NCI-H510A treated with DMSO at 0.1 percent for 48 hours (cell line): Measurements from ENCODE around the gene SPATC1L.
"Not testable (repeated sequence)": the region's sequence is repeated elsewhere in the genome, so short reads cannot be mapped to it uniquely, and the experiment has no call there.

Experiments
- DNase-seq: peaks from one replicate; lab custom pipeline; 2025; lab: John Stamatoyannopoulos, UW

The SPATC1L gene

GRCh38 chr21:46200877-46201803 is 16.9 kb upstream of the SPATC1L start:
- DNase-seq, result not testable (repeated sequence)

DNA sequence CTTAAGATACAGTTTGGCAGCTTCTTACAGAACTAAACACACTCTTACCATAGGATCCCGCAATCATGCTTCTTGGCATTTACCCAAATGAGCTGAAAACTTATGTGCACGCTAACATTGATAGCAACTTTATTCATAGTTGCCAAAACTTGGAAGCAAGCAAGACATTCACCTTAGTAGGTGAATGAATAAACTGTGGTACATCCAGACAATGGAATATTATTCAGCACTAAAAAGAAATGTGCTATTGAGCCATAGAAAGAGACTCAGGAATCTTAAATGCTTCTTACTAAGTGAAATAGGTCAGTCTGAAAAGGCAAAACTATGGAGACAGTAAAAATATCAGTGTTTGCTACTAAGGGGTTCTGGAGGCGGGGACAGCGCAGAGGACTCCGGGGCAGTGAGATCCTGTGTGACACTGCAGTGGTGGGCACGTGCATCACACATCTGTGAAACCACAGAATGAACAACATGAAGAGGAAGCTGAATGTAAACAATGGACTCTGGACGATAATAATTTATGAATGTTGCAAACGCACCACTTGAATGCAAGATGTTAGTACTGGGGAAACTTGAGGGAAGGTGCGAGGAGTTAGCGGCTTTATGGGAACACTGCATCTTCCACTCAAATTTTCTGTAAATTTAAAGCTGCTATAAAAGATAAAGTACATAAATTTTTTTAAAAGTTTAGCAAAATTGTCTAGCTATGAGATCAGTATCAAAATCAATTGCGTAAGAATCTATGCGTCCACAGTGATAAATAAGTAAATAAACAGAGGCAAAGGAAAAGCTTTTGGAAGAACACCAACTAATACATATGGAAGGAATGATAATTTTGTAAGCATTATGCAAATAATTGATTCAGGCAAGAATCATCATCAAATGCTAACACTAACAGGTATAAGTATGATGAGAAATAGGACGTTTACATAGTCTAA is 15.4 kb upstream of the SPATC1L start:
- DNase-seq, result no peak

DNA sequence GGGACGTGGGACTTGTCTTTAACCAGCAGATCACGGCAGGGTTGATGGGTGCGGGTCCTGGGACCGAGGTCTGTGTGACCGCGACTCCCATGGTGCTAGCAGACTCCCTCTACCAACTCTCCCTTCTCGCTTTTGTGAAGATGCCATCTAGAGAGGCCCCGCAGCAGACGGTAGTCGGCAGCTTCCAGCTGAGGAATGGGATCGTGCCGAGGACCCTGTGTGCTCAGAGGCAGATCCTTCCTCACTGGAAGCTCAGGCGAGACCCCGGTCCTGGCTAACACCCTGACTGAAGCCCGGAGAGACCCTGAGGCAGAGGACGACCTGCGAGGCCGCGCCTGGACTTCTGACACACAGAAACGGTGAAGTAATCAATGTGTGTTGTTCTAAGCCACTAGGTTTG is 12.5 kb upstream of the SPATC1L start:
- no peak for DNase-seq

DNA sequence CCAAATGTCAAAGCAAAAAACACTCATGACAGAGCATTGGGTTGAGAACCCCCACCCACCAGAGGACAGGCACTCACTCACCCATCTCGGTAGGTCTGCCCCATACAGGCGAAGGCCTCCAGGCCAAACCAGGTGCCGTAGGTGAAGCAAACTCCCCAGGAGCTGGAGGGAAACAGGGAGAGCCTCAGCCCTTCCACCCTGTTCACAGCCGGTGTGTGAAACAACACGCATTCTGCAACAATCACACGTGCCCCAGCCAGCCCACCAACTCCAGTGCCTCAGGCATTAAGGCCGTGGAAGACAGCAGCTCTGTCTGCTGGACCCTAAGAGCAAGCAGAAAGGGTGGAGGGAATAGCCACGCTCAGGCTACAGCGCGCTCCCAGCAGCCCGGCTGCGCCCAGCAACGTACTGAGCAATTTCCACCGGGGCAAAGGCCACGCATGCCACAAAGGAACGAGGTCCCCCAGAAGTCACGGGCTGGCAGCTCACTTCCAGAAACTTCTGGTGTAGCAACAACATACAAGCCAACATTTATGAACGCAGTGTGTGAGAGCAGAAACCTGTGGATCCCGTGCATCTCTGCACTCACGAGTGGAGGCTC is 11.4 kb upstream of the SPATC1L start:
- no peak for DNase-seq

DNA sequence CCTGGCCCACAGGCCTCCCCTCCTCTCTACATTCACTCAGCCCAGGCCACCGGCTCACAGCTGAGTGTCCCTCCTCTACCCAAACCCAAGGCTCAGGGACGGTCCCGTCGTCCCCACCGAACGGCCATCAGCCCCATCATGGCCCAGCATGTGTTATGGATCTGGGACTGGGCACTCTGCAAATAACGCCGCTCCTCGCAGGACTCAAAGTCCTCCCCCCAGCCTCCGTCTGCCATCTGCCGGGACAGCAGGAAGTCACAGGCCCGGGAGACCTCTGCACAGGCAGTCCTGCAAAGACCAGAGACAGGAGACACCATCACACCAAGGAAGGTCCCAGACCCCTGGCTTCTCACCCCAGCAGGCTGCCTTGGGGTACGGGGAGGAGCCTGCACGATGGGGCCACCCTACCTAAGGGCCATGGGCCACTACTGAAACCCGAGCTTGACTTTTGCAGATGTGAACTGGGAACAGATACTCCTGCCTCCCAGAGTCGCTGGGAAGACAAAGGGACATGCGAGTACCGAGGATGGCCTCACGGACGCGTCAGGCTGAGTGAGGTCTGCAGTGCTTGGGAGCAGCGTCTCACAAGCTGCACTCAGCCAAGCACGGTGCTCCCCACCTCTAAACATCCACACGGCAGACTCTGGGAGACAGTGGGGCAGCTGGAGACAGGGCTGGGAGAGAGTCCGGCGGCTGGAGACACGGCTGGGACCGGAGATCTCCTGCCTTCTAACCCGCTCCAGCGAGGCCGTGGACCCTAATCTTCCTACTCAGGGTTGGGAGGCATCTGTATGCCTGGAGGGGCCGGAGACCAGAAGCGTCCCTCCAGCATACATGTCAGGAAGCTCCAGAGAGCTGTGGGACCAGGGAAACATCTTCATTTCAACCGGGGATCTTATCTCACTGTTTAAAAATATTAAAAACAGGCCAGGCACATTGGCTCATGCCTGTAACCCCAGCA is 10.4 kb upstream of the SPATC1L start:
- DNase-seq, result no peak

DNA sequence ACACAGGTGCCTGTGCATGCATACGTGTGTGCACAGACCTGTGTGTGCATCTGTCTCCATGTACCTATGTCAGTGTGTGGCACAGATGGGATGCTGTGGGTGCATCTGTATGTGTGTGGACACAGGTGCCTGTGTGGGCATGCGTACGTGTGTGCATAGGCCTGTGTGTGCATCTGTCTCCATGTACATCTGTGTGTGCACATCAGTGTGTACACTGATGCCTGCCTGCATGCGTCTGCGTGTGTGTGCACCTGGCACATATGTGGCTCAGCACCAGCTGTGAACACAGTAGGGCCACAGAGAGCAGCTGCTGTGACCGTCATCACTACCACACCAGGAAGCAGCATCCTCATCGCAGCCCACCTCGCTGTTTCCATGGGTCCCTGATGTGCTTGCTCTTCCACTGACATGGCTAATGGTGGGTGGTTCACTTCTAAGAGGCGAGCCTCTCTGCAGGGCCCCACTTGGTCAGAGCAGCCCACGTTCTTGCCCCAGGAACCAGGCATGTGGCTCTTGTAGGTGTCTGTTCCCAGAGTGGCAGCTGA is 9.6 kb upstream of the SPATC1L start:
- DNase-seq, result no peak

DNA sequence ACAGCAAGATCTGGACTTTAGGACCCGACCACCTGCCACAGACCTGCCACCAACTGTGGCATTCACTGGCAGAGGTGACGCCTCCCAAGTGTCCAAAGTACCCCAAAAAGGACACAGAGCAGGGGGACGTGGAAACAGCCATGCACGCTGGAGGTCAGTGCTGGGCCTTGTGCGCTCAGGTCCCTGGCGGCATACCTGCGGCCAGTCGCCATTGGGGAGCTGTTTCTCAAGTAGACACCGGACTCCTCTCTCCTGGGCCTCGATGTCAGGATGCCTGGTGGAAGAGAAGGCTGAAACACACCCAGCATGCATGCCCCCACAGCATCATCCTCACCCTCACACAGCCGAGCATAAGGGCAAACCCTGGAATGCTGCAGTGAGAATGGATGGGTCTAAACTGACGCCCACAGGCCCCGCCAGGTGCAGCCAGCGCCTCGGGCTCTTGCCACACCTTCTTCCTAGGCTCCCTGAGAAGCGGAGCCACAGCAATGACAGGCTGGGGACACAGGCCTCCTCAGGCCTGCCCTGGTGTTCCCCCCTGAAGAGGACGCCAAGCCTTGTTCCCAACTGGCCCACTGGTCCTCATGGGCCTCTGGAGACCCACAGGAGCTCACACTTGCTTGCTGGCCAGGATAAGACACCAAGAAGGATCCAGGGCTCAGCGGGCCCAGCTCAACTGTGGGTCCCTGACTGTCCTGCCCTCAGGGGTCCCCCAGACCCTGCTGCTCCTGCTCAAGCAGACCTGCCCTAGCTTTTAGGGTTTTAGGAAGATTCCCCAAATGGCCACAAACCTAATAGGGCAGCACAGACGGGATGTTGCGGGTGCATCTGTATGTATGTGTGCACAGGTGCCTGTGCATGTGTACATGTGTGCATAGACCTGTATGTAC is 7.7 kb upstream of the SPATC1L start:
- no peak for DNase-seq

- DNase-seq, result no peak
Observed at GRCh38 chr21:46191257-46191685, 7.0 kb upstream of the SPATC1L start.

DNA sequence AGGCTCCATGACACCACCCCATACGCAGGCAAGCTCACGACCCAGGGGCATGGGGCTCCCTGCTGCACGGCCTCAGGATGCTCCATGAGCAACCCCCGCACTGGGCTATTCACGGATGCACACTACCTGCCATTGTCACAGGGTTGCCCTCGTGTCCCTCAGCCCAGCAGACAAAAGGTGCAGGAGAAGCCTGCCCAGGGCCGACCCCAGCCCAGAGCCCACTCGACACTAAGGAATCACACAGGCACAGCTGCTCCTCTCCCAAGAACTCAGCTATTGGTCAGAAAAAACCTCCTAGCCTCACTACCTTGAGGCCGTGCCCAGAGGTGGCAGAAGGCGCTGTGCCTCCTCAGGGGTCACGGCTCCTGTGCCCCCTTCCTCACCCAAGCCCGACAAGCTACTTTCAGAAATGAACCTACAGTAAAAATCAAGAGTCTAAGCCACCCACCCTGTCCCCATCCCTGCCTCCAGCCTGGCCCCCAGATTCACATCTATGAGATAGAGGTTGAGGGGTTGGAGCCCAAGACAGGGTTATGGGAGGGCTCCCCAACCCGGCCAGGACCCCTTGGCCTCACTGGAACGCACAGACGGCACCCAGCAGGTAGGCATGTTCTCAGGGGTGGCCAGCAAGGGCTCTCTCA is 6.4 kb upstream of the SPATC1L start:
- DNase-seq, result no peak

DNA sequence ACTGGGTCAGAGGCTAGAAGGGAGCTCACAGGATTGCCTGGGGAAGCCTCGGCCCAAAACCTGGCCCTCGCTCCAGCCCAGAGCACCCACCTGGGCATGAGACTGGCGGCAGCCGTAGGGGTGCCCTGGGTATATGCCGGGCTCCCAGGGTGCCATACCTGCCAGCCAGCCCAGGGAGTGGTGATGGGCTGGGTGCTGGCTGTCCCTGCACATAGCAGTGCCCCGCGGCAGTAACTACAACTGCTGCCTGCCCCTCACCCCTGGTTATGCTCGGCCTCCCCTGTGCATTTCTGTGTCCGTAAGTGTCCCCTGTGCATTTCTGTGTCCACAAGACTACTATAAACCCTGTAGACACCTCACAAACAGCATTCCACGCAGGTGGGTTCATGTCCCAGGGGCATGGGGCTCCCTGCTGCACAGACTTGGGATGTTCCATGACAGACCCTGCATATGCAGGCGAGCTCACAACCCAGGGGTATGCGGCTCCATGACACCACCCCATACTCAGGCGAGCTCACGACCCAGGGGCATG is 5.8 kb upstream of the SPATC1L start:
- no peak for DNase-seq

- peak; percentile 1 for DNase-seq
Observed at GRCh38 chr21:46189213-46189958, 5.1 kb upstream of the SPATC1L start.

DNA sequence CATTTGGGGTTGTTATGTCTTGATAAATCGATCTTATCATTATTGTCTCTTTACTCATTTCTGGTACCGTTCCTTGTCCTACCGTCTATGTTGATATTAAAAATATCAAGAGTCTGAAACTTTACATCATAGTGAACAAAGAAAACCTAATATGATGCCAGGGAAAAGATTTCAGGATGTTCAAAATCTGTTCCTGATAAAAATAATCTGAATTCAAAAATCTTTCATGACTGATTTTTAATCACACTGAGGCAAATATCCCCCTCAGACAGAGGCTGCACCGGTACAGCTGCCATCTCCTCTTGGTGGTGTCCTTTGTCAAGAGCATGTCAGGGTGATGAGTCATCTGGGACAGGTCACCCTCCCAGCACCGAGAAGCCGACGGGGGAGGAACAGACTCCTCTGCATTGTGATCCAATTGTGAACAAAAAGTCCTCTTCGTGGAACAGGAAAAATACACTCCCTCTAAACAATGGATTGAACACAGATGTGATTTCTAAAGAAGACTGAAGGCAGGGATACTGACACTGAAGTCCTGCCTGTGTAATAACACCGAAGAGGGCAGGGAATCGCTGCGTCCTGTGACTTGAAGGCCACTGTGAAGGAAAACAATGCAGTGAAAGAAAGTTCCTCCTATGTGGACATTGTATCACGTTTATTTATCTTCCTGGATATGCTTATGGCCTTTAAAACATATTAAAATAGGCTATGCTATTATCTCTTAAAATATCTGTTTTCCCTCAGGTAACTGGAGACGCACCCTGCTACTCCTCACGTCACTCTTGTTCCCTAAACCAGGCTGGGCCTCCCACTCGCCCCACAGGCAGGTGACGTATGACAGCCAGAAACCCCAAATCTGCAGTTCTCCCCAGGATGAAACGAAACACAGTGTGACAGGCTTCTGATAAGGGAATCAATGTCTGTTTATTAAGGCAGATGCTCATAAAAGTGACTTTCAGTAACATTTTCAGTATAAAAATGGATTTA is 4.3 kb upstream of the SPATC1L start:
- peak; percentile 61 for DNase-seq

- DNase-seq, result no peak
Observed at GRCh38 chr21:46187814-46188213, 3.6 kb upstream of the SPATC1L start.

GRCh38 chr21:46187261-46187660 is 3.0 kb upstream of the SPATC1L start:
- no peak for DNase-seq

DNA sequence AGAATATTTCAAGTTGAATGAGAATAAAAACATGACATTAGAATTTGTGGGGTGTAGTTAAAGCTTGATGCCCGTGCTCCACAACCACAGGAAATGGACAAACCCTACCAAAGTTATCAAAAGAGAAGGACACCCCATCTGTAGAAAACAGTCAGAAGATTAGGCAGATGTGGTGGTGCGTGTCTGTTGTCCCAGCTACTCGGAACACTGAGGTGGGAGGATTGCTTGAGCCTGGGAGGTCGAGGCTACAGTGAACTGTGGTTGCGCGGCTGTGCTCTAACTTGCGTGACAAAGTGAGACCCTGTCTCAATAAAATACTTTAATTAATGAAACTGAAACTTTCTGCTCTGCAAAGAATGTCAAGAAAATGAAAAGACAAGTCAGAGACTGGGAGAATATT is 1.5 kb upstream of the SPATC1L start:
- no peak for DNase-seq

DNA sequence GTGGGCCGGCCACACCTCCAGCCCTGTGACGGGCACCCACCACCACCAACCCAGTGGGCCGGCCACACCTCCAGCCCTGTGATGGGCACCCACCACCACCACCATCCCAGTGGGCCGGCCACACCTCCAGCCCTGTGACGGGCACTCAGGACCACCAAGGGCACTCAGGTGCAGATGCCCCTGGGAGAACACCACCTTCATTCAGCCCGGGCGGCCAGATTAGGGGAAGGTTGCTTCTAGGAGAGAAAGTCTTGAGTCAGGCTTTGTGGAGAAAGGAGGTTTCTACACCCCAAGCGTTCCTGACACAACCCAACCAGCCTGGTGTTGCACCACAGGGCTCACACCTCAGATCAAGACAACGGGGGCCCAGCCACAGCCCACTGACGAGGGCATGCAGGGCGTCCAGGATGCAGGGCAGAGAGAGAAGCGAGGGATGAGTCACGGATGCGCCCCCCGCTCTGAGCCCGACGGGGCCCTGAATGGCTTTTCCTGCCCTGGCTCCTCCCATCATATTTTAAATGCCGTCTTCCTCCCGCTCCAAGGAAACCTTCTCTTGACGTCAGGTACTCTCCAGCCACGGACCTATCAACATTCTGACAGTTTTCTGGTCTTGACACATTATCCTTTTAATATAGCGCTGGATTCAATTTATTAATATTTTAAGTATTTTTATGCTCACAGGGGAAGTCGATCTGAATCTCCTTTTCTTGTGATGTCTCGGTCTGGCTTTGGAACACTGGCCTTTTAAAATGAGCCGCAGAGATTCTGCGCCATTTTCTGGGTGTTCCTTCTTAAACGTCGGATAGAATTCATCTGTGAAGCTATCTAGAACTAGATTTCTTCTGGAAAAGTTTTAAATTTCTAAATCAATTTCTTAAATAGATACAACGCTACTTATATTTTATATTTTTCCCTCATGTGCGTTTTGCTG is 631 bp upstream of the SPATC1L start:
- peak; percentile 80 for DNase-seq
